Stimulated activated CD4-positive, alpha-beta T cell treated with anti-CD3 and anti-CD28 coated beads, TNF-alpha, amount 100 ng/mL, for 48 hours (primary cell): Measurements from ENCODE around the gene COL26A1.
"Not testable (repeated sequence)": the region's sequence is repeated elsewhere in the genome, so short reads cannot be mapped to it uniquely, and the experiment has no call there.

Experiments used
- DNase-seq, 3 donors: peaks; one replicate each; pipeline ENCODE4 v3.0.0-alpha.2; 2020; ENCODE audit warnings: low read depth in 3 of 3

The COL26A1 gene

DNA sequence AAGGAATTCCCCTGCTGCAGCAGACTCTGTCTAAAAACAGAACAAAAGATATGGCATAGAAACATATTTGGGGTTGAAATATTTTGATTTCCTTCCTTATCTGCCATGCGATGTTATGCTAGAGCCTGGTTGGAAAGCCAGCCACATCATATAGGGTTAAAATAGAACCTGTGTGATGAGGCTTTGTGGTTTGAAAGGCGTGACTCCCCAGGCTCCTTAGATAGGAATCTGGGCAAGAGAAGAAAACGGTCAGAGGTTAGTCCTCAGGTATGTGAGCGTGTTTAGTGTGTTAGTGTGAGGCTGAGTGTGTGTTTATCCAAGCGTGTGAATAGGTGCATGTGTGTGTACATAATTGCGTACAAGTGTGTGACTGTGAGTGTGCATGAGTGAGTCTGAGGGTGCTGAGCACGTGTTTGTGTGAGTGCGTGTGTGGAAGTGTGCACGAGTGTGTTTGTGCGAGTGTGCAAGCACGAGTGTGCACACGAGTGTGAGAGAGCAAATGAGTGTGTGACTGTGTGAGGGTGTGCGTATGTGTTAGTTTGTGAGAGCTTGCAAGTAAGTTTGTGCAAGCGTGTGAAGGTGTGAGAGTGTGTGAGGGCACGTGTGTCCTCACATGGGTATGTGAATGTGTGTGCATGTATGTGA lies 79.9 kb downstream of the COL26A1 start:
- no peak for DNase-seq

- no peak for DNase-seq
Measured at GRCh38 chr7:101450064-101450463, 87.4 kb downstream of the COL26A1 start.

DNA sequence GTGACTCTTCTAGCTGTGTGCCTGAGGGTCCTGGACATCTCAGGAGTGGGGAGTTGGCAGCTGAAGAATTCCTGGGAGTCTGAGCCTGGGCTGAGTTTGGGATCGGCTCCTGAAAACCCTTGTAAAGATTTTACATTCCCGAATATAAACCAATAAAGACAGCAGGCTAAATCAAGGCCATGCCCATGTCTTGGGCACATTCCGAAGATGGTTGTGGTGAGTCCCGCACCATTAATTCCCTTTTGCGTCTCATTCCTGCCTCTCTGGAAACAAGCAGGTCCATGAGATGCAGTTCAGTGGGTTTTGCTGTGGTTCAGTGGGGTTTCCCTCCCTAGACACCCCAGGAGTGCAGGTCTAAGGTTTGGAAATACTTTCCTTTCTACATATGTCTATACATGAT lies 90.9 kb downstream of the COL26A1 start:
- no peak for DNase-seq

GRCh38 chr7:101457001-101457750 lies 94.5 kb downstream of the COL26A1 start:
- no peak for DNase-seq

GRCh38 chr7:101465131-101465530 lies 102.5 kb downstream of the COL26A1 start:
- DNase-seq, result no peak

DNA sequence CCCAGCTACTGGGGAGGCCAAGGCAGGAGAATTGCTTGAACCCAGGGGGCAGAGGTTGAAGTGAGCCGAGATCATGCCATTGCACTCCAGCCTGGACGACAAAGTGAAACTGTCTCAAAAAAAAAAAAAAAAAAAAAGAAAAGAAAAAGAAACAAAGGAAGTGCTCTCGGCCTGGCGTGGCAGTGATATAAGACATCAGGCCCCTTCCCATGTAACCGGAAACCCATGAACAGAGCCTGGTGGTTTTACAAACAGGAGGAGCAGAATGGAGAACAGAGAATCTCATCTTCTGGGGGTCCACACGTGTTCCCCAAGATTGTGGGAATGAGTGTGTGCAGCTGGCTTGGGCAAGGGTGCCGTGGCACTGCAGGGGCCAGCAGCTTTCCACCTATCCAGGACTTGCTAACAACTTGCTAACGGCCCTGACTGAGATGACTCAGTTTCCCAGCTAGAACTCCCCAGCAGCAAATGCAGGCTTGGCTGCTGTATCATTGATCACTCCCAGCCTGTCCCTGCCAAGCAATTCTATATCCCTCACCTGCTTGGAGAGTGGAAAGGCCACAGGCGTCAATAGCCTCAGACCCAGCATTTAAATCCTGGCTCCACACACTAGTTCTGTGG lies 103.0 kb downstream of the COL26A1 start:
- DNase-seq, result no peak

GRCh38 chr7:101466871-101467270 lies 104.2 kb downstream of the COL26A1 start:
- no peak for DNase-seq

- DNase-seq, result no peak
Measured at GRCh38 chr7:101468546-101469275, 106.0 kb downstream of the COL26A1 start.

GRCh38 chr7:101470668-101471487 lies 108.2 kb downstream of the COL26A1 start:
- no peak for DNase-seq

DNA sequence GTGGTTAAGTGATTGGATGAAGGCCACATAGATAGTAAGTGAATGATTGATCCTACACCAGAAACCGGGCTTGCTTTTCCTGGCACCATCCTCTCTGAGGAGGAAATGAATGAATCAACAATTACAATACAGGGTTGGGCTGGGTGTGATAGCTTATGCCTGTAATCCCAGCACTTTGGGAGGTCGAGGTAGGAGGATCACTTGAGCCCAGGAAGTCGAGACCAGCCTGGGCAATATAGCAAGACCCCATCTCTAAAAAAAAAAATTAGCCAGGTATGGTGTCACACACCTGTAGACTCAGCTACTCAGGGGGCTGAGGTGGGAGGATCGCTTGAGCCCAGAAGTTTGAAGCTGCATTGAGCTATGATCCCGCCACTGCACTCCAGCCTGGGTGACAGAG lies 111.5 kb downstream of the COL26A1 start:
- DNase-seq, result no peak

GRCh38 chr7:101475691-101476090 lies 113.0 kb downstream of the COL26A1 start:
- DNase-seq, result not testable (repeated sequence)

DNA sequence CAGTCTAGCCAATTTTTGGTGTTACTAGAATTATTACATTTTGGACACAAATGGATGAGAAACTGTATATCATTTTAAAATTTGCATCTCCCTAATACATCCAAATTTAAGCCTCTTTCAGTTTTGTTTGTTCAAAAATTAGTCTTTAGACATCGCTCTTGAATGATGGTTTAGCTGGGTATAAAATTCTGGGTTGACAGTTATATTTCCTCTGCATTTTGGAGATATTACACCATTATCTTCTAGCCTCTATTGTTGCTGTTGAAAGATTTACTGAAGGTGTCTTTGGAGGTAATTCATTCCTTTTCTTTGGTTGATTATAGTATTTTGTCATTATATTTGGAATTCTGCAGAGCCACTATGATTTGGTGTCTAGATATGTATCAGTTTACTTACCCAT lies 116.5 kb downstream of the COL26A1 start:
- DNase-seq, result no peak

DNA sequence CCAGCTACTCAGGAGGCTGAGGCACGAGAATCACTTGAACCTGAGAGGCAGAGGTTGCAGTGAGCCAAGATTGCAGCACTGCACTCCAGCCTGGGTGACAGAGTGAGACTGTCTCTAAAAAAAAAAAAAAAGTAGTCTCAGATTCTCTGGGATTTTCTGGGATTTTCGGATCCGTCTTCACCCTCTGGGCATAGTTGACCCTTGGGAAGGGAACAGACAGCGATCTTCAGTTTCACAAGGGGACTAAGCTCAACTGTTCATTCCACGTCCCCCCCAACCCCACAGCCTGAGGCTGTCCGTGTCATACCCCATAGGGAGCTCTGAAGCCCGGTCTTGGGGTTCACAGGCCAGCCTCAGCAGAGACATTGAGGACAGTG lies 123.4 kb downstream of the COL26A1 start:
- DNase-seq, result not testable (repeated sequence)

DNA sequence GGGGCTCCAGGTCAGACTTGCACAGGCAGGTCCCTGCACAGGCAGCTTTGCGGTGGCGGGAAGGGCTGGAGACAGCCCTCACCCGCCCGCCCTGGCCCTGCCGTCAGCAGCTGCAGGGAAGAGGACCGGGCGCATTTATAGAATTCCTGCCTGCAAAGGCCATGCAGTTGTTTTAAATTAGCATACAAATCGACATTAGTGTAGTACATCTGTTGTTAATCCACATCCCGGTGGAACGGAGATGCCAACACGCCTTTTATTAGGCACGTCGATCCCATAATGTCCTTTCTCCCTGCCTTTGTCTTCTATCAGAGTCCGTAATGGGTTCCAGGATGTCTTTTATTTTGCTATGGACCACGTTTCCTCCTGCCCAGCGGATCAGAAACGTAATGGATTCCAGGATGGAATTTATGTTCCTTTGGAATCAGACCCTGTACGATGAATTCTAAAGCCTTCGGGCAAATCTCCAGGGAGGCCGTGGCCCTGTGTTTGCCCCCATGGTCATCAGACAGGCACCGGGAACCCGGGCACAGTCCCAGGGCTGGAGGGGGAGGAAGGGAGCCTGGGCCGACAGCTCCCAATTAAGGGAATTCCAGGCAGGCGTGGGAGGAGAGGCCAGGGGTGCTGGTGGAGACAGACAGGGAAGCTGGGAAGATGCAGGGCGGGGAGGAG lies 123.9 kb downstream of the COL26A1 start:
- DNase-seq, result no peak

- DNase-seq, result no peak
Measured at GRCh38 chr7:101487105-101487458, 124.4 kb downstream of the COL26A1 start.

DNA sequence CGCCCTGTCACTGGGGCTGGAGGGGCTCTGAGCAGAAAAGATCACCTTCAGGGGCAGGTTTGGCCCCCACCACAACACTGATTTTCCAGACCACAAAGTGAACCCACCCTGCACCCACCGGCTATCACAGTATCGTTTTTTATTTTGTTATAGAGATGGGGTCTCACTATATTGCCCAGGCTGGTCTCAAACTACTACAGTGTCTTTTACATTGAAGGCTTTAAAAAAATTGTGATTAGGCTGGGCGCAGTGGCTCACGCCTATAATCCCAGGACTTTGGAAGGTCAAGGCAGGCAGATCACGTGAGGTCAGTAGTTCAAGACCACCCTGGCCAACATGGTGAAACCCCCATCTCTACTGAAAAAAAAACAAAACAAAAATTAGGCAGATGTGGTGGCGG lies 125.1 kb downstream of the COL26A1 start:
- no peak for DNase-seq

GRCh38 chr7:101488826-101489572 lies 126.3 kb downstream of the COL26A1 start:
- DNase-seq, result no peak

DNA sequence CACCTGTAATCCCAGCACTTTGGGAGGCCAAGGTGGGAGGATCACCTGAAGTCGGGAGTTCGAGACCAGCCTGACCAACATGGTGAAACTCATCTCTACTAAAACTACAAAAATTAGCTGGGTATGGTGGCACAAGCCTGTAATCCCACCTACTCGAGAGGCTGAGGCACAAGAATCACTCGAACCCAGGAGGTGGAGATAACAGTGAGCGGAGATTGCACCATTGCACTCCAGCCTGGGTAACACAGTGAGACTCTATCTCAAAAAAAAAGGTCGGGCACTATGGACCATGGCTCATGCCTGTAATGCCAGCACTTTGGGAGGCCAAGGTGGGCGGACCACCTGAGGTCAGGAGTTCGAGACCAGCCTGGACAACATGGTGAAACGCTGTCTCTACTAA lies 127.8 kb downstream of the COL26A1 start:
- DNase-seq, result not testable (repeated sequence)

- DNase-seq, result not testable (repeated sequence)
Measured at GRCh38 chr7:101491442-101491841, 128.8 kb downstream of the COL26A1 start.

- no peak for DNase-seq
Measured at GRCh38 chr7:101494602-101495329, 132.1 kb downstream of the COL26A1 start.
